DOHH2 (cell line): Measurements from ENCODE around the gene STK25.

ENCODE experiments used
- H3F3A ChIP-seq: fragments of 200-600 bp; sonication (generic), shearing (Covaris generic); 2 replicates; pipeline ENCODE4 v1.6.0; 2016; ENCODE audit warnings: antibody characterized with exemption, mild to moderate bottlenecking; ENCODE audit not compliant: control insufficient read depth, insufficient read depth
- H3K27ac ChIP-seq: fragments of 200-600 bp; sonication (generic); 2 replicates; pipeline ENCODE4 v1.5.1; 2014; ENCODE audit warnings: low read depth, mild to moderate bottlenecking, low read length, moderate library complexity
- H3K27me3 ChIP-seq: fragments of 200-600 bp; sonication (generic); 2 replicates; pipeline ENCODE4 v1.6.1; 2014; ENCODE audit warnings: mild to moderate bottlenecking, low read length, mixed read lengths; ENCODE audit not compliant: control insufficient read depth
- H3K36me3 ChIP-seq: fragments of 200-600 bp; sonication (generic); 2 replicates; pipeline ENCODE4 v1.6.1; 2014; ENCODE audit warnings: mild to moderate bottlenecking, low read length, moderate library complexity, mixed read lengths; ENCODE audit not compliant: control insufficient read depth
- H3K4me1 ChIP-seq: fragments of 200-600 bp; sonication (generic); 2 replicates; pipeline ENCODE4 v1.6.1; 2014; ENCODE audit warnings: mild to moderate bottlenecking, low read length, mixed read lengths; ENCODE audit not compliant: control insufficient read depth
- H3K4me2 ChIP-seq: fragments of 200-600 bp; sonication (generic); 2 replicates; pipeline ENCODE4 v1.6.0; 2014; ENCODE audit warnings: mild to moderate bottlenecking, low read length, moderate library complexity
- H3K4me3 ChIP-seq: fragments of 200-600 bp; sonication (generic); 2 replicates; pipeline ENCODE4 v1.5.1; 2014; ENCODE audit warnings: mild to moderate bottlenecking, low read length, mixed read lengths
- H3K79me2 ChIP-seq: fragments of 200-600 bp; sonication (generic); 2 replicates; pipeline ENCODE4 v1.6.1; 2014; ENCODE audit warnings: mild to moderate bottlenecking, low read length, mixed read lengths; ENCODE audit not compliant: control insufficient read depth
- H3K9me2 ChIP-seq: fragments of 200-600 bp; sonication (generic); replicated peaks from 2 replicates; pipeline ENCODE4 v1.6.1; 2014; ENCODE audit warnings: mild to moderate bottlenecking, low read length, mixed read lengths; ENCODE audit not compliant: control insufficient read depth
- H3K9me3 ChIP-seq: fragments of 200-600 bp; sonication (generic); 2 replicates; pipeline ENCODE4 v1.6.1; 2014; ENCODE audit warnings: antibody characterized with exemption, low read length, mixed read lengths; ENCODE audit not compliant: control insufficient read depth, insufficient read depth
- H4K20me1 ChIP-seq: fragments of 200-600 bp; sonication (generic); 2 replicates; pipeline ENCODE4 v1.6.0; 2014; ENCODE audit warnings: low read depth, mild to moderate bottlenecking, antibody characterized with exemption, low read length, moderate library complexity; ENCODE audit not compliant: control insufficient read depth, insufficient read depth
- EZH2phosphoT487 ChIP-seq: fragments of 200-600 bp; sonication (generic); IDR thresholded peaks from 2 replicates; pipeline ENCODE4 v1.6.1; 2017; ENCODE audit warnings: borderline replicate concordance, mild to moderate bottlenecking, antibody characterized with exemption, low read length, moderate library complexity, mixed read lengths
- TF ChIP-seq, protein P1 (sequence below): fragments of 200-600 bp; sonication (generic); IDR thresholded peaks from one replicate; pipeline ENCODE4 v1.5.1; 2014; ENCODE audit warnings: antibody characterized with exemption, mild to moderate bottlenecking, low read depth, low read length; ENCODE audit not compliant: poor library complexity, severe bottlenecking

The STK25 gene

DNA sequence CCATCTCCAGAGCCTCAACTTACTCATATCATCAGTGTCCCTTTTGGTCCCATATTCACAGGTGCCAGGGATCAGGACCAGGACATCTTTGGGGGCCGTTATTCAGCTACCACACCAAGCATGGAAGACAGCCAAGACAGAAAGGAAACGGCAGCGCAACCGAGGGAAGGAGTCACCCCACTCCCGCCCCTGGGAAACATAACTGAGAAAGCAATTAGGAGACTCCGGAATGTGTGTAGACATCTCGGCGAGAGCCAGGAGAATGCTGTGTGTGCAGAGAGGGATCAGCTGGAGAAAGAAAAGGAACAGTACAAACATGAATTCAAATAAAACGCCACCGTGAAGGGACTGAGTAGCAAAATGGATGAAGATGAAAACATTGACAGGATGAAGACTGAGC is 36.7 kb upstream of the STK25 start:
- Histone ChIP-seq H3K36me3 (no peaks in the 10 kb centered on the region), H3K27ac (no peak overlapping the region), H3K9me2 (no peaks in the 10 kb centered on the region), H3K4me1 (no peaks in the 10 kb centered on the region), H3K27me3 (peaks cover 18% of the 10 kb centered on the region), H3K9me3 (no peaks in the 10 kb centered on the region), H3K4me2 (no peak overlapping the region), H3F3A (no peaks in the 10 kb centered on the region), H3K79me2 (no peaks in the 10 kb centered on the region), H3K4me3 (no peak overlapping the region), H4K20me1 (no peaks in the 10 kb centered on the region)
- TF ChIP-seq, protein P1, sequence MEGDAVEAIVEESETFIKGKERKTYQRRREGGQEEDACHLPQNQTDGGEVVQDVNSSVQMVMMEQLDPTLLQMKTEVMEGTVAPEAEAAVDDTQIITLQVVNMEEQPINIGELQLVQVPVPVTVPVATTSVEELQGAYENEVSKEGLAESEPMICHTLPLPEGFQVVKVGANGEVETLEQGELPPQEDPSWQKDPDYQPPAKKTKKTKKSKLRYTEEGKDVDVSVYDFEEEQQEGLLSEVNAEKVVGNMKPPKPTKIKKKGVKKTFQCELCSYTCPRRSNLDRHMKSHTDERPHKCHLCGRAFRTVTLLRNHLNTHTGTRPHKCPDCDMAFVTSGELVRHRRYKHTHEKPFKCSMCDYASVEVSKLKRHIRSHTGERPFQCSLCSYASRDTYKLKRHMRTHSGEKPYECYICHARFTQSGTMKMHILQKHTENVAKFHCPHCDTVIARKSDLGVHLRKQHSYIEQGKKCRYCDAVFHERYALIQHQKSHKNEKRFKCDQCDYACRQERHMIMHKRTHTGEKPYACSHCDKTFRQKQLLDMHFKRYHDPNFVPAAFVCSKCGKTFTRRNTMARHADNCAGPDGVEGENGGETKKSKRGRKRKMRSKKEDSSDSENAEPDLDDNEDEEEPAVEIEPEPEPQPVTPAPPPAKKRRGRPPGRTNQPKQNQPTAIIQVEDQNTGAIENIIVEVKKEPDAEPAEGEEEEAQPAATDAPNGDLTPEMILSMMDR = no peak
- no peak for TF ChIP-seq EZH2phosphoT487

DNA sequence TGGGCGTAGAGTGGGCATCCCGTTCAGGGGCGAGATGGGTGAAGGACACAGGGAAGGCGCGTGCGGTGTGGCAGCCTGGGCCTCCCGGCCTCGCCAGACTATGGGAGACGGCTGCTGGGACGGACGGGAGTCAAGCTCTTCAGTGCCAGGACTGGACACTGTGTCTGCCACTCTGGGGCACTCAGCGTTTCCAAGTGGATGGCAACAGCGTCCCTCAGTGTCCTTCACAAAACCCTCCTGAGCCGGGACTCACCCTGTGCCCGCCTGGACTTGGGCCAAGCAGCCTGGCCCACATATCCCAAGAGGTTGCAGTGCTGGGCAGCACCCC is 33.9 kb upstream of the STK25 start:
- no peaks in the 10 kb centered on the region for H3K9me3 ChIP-seq
- no peaks in the 10 kb centered on the region for H3K4me1 ChIP-seq
- H3F3A ChIP-seq = no peaks in the 10 kb centered on the region
- no peak overlapping the region for H3K4me3 ChIP-seq
- H3K4me2 ChIP-seq = no peak overlapping the region
- no peaks in the 10 kb centered on the region for H3K79me2 ChIP-seq
- no peaks in the 10 kb centered on the region for H3K36me3 ChIP-seq
- H3K27me3 ChIP-seq = peaks cover 12% of the 10 kb centered on the region; the same call in 1 of the 2 replicates
- TF ChIP-seq, protein P1 = no peak
- TF ChIP-seq EZH2phosphoT487 = no peak
- no peaks in the 10 kb centered on the region for H3K9me2 ChIP-seq
- no peaks in the 10 kb centered on the region for H4K20me1 ChIP-seq
- H3K27ac ChIP-seq = no peak overlapping the region

DNA sequence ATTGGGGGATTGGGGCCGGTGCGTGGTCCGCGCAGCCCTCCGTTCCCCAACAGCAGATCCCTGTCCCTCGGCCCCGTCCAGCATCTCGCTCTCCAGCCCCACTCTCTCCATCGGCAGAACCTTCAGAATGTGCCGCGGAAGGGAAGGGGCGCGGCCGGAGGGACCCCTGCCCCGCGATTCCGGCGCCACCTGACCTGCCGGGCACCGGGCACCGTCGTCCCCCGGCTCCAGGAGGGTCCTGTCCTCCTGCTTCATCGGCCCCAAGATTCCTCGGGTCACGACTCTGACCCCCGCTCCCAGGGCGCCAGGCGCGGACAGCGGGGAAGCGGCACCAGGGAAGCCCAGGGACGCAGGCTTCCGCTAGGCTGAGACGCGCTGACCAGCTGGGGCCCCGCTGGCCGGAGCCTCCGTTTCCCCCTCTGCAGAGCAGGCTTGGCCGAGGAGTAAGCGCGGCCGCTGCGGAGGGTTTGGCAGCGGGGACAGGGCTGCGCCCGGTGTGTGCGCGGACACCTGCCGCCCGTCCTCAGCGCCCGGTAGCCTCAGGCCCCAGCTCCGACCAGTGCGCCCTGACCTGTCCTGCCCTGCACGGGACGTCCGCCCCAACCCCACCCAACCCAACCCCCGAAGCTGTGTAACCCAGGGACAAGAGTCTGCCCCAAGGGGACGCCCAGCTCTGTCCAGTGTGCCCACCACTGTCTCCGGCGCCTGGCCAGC is 33.3 kb upstream of the STK25 start:
- Histone ChIP-seq H3K9me2 (no peaks in the 10 kb centered on the region), H3K36me3 (no peaks in the 10 kb centered on the region), H3F3A (no peaks in the 10 kb centered on the region), H3K4me2 (no peak overlapping the region), H3K4me1 (no peaks in the 10 kb centered on the region), H4K20me1 (no peaks in the 10 kb centered on the region), H3K27ac (no peak overlapping the region), H3K79me2 (no peaks in the 10 kb centered on the region), H3K4me3 (no peak overlapping the region), H3K27me3 (peaks cover 7% of the 10 kb centered on the region; the same call in 1 of the 2 replicates), H3K9me3 (no peaks in the 10 kb centered on the region)
- TF ChIP-seq, protein P1 = no peak
- no peak for TF ChIP-seq EZH2phosphoT487
